Colonic mucosa (tissue), 4 donors: ENCODE measurements around the gene TTC39A. TPM values are rescaled to one million over a fixed set of nuclear protein-coding genes. Genes with fewer than 3 reads are reported as not detected.

Experiments used
- DNase-seq: peaks from one replicate; pipeline ENCODE4 v3.0.0-alpha.2; 2020
- H3K27ac ChIP-seq: fragments of 200-600 bp; one replicate; pipeline ENCODE4 v1.8.0; 2021
- H3K27me3 ChIP-seq: fragments of 200-600 bp; one replicate; pipeline ENCODE4 v1.8.0; 2021
- H3K36me3 ChIP-seq: fragments of 200-600 bp; one replicate; pipeline ENCODE4 v1.8.0; 2021
- H3K4me1 ChIP-seq: fragments of 200-600 bp; one replicate; pipeline ENCODE4 v1.8.0; 2021; ENCODE audit warnings: mild to moderate bottlenecking
- H3K4me3 ChIP-seq: fragments of 200-600 bp; one replicate; pipeline ENCODE4 v1.8.0; 2021
- H3K9ac ChIP-seq, 2 donors: one replicate each; pipeline ENCODE4 v1.7.0; 2013; ENCODE audit warnings: control low read depth in 2 of 2, low read depth in 2 of 2, low read length in 2 of 2
- H3K9me3 ChIP-seq: fragments of 200-600 bp; one replicate; pipeline ENCODE4 v1.8.0; 2021
- intact Hi-C: fragments of 100-400 bp; cut with DNase I; formaldehyde crosslinking; loops from one replicate; pipeline ENCODE4 v1.14.1; 2022
- total RNA-seq, 2 donors: library from RNA; stranded (reverse); fragmentation: NEBNext Ultra II Directional in 1 of 2; extraction: Animal tissue kit (Norgen Biotek cat#: 25700) in 1 of 2; gene quantifications; one replicate each; pipeline ENCODE4 v1.2.1, GENCODE V29; 2021
- TF ChIP-seq, protein P1 (sequence below): fragments of 200-600 bp; IDR thresholded peaks from one replicate; pipeline ENCODE4 v1.8.0; 2022; ENCODE audit warnings: antibody characterized with exemption, mild to moderate bottlenecking
- donor health status: healthy.
- donor health status: DM: no; HTN: no; CAD: no.
- donor health status: DM: no; HTN: no; CAD: no.

The TTC39A gene
- total RNA-seq, 2 donors from 2014 or later, result 95.2 to 148 TPM

DNA sequence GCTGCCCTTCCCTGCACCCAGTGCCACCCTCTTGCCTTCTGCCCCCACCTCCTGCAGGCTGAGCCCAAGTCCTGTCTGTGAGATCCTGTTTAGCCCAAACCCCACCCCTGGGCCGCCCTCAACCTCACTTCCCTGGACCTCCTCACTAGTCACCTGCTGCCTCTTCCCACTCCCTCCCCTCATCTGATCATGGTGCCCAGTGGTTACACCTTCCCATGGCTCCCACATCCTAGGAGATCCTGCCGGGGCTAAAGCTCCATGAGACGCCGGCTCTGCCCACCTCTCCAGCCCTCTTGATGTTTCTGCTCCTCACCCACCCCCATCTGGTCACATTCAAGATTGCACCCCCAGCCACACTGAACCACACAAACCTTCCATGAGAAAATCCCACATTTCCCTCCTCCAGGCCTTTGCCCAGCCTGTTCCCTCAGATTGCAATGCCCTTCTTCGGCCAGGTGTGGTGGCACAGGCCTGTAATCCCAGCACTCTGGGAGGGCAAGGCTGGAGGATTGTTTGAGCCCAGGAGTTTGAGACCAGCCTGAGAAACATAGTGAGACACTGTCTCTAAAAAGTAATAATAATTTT is 17.0 kb downstream of the TTC39A start:
- Histone ChIP-seq H3K4me1 (peaks cover 17% of the 10 kb centered on the region), H3K27ac (peak overlapping the region; percentile 85), H3K9ac (no peak overlapping the region), H3K9me3 (no peaks in the 10 kb centered on the region), H3K36me3 (no peaks in the 10 kb centered on the region), H3K27me3 (no peaks in the 10 kb centered on the region), H3K4me3 (no peak overlapping the region)
- intact Hi-C loops, result no loop called here
- TF ChIP-seq, protein P1, sequence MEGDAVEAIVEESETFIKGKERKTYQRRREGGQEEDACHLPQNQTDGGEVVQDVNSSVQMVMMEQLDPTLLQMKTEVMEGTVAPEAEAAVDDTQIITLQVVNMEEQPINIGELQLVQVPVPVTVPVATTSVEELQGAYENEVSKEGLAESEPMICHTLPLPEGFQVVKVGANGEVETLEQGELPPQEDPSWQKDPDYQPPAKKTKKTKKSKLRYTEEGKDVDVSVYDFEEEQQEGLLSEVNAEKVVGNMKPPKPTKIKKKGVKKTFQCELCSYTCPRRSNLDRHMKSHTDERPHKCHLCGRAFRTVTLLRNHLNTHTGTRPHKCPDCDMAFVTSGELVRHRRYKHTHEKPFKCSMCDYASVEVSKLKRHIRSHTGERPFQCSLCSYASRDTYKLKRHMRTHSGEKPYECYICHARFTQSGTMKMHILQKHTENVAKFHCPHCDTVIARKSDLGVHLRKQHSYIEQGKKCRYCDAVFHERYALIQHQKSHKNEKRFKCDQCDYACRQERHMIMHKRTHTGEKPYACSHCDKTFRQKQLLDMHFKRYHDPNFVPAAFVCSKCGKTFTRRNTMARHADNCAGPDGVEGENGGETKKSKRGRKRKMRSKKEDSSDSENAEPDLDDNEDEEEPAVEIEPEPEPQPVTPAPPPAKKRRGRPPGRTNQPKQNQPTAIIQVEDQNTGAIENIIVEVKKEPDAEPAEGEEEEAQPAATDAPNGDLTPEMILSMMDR, result peak; percentile 23
- DNase-seq, result no peak

DNA sequence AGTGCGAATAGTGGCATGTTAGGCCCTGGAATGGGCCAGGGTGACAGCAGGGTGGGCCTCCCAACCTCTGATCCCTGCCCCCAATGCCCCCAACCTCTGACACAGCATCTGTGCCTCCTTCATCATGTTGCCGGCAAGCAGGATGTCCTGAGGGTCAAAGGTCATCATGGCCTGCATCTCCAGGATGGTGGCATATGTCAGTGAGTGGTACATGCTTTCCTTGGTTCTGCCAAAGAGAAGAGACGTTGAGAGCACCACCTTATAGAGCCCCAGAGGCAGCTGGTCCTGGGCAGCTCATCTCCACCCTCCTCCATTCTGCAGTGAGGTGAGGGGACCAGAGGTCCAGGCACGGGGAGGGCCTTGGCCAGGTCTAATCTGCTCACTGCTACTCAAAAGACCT is 17.6 kb downstream of the TTC39A start:
- H3K4me1 ChIP-seq, result peaks cover 17% of the 10 kb centered on the region
- no peak overlapping the region for H3K27ac ChIP-seq
- no peak for DNase-seq
- H3K9ac ChIP-seq, result no peak overlapping the region
- intact Hi-C loops, result no loop called here
- TF ChIP-seq, protein P1, result no peak
- no peaks in the 10 kb centered on the region for H3K27me3 ChIP-seq
- no peaks in the 10 kb centered on the region for H3K36me3 ChIP-seq
- H3K4me3 ChIP-seq, result no peak overlapping the region
- H3K9me3 ChIP-seq, result no peaks in the 10 kb centered on the region

DNA sequence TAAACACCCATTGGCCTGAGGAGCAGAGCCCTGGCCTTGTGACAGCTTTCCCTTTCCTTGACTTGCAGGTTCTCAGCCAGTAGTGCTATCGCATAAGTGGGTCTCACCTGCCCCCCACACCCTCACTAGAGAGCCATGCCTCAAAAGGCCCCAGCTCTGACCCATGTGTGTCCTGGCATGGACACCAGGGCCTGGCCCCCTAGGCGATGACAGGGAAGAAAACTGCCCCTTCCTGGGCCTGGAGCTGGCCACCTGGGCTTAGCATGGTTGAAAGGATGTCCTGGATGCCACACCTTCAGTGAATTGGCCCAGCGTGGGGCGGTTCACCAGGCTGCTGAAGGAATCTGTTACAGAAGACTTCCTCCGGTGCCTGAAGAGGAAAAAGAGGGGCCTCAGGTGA is 18.5 kb downstream of the TTC39A start:
- no peak overlapping the region for H3K4me3 ChIP-seq
- peaks cover 17% of the 10 kb centered on the region for H3K4me1 ChIP-seq
- DNase-seq, result no peak
- no peak overlapping the region for H3K27ac ChIP-seq
- no peaks in the 10 kb centered on the region for H3K9me3 ChIP-seq
- H3K27me3 ChIP-seq, result no peaks in the 10 kb centered on the region
- TF ChIP-seq, protein P1, result no peak
- no peak overlapping the region for H3K9ac ChIP-seq
- intact Hi-C loops, result no loop called here
- H3K36me3 ChIP-seq, result no peaks in the 10 kb centered on the region

DNA sequence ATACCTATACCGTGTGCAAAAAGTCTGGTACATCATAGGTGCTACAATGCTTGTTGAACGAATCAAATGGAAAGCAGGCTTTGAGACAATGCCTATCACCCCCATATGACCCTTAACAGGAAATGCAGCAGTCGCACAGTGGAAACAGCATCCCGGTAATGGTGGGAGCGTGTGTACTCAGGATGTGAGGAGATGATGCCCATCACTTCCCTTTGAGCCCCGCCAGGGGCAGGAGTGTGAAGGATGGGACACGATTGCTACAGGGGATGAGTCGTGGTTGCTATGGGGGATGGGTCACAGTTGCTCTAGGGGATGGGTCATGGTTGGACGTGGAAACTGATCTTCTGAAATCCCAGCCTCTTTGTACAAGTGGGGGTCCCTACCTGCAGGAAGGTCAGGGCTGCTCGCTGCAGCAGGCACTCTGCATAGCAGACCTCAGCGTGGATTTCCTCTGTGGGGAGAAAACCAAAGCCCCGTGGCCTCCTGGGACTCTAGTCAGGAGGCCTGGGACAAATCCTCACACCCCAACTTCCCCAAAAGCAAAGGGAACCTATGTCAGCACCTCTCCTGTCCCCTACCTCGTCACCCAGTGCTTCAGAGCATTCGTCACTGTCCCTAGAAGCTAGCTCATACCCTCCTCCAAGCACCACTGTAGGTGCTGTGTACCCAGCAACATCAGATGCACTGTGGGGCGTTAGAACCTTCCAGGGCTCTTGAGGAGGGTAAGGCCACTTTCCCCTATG is 19.3 kb downstream of the TTC39A start:
- H3K27ac ChIP-seq, result no peak overlapping the region
- H3K4me1 ChIP-seq, result peaks cover 17% of the 10 kb centered on the region
- H3K9me3 ChIP-seq, result no peaks in the 10 kb centered on the region
- H3K4me3 ChIP-seq, result no peak overlapping the region
- intact Hi-C loops, result no loop called here
- TF ChIP-seq, protein P1, result no peak
- no peak overlapping the region for H3K9ac ChIP-seq
- no peak for DNase-seq
- no peaks in the 10 kb centered on the region for H3K36me3 ChIP-seq
- no peaks in the 10 kb centered on the region for H3K27me3 ChIP-seq

DNA sequence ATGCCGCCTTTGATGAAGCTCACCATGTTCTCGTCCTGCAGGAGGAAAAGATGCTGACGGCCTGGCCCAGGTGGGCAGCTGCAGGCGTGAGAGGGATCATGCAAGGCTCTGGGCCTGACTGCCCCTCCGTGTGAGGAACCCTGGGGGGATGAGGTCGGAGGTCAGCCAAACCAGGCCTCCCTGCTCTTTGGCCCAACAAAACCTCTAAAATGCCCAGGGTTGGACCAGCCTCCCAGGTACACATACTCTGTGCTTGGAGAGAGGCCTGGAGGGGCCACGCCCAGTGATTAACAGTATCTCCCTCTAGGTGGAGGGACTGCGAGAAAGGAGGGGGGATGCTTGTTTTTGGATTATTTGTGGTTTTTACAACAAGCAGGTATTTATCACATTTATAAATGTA is 21.1 kb downstream of the TTC39A start:
- no peaks in the 10 kb centered on the region for H3K9me3 ChIP-seq
- H3K4me3 ChIP-seq, result no peak overlapping the region
- DNase-seq, result no peak

More for the DNA sequence above, 21.1 kb downstream of the TTC39A start:
- peaks cover 11% of the 10 kb centered on the region for H3K4me1 ChIP-seq
- no peaks in the 10 kb centered on the region for H3K36me3 ChIP-seq
- no peak overlapping the region for H3K9ac ChIP-seq
- intact Hi-C loops, result no loop called here
- H3K27ac ChIP-seq, result no peak overlapping the region
- TF ChIP-seq, protein P1, result no peak
- H3K27me3 ChIP-seq, result no peaks in the 10 kb centered on the region
